GM21825 (cell line): ENCODE results near the gene IGSF23.
"Not testable (repeated sequence)": the region's sequence is repeated elsewhere in the genome, so short reads cannot be mapped to it uniquely, and the experiment has no call there.

Source experiments
- ATAC-seq: cut with Tn5 transposase; IDR thresholded peaks from one replicate; pipeline ENCODE4 v1.9.1; 2021; ENCODE audit warnings: mild to moderate bottlenecking, moderate library complexity; ENCODE audit not compliant: unreplicated experiment

Gene IGSF23

DNA sequence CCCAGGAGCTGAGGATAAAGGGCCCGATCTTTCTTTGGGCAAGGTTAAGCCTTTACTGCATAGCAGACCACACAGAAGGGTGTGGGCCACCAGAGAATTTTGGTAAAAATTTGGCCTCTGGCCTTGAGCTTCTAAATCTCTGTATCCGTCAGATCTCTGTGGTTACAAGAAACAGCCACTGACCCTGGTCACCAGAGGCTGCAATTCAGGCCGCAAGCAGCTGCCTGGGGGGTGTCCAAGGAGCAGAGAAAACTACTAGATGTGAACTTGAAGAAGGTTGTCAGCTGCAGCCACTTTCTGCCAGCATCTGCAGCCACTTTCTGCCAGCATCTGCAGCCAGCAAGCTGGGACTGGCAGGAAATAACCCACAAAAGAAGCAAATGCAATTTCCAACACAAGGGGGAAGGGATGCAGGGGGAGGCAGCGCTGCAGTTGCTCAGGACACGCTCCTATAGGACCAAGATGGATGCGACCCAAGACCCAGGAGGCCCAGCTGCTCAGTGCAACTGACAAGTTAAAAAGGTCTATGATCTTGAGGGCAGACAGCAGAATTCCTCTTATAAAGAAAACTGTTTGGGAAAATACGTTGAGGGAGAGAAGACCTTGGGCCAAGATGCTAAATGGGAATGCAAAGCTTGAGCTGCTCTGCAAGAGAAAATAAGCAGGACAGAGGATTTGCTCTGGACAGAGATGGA lies 49.5 kb downstream of the IGSF23 start:
- no peak for ATAC-seq

DNA sequence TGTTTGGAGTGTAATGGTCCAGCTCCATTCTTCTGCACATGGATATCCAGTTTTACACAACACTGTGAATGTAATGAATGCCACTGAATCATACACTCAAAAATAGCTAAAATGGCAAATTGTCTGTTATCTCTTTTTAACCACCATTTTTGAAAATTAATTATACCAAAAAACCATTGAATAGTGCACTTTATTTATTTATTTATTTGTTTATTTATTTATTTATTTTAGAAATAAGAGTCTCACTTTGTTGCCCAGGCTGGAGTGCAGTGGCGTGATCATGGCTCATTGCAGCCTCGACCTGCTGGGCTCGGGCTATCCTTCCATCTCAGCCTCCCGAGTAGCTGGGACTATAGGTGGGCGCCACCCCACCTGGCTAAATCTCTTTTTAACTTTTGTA lies 50.6 kb downstream of the IGSF23 start:
- ATAC-seq, result no peak

- no peak for ATAC-seq
These were observed 51.6 kb downstream of the IGSF23 start for GRCh38 chr19:44664976-44665375.

GRCh38 chr19:44666852-44667556 lies 53.6 kb downstream of the IGSF23 start:
- ATAC-seq, result no peak

GRCh38 chr19:44668985-44669764 lies 55.8 kb downstream of the IGSF23 start:
- ATAC-seq, result no peak

DNA sequence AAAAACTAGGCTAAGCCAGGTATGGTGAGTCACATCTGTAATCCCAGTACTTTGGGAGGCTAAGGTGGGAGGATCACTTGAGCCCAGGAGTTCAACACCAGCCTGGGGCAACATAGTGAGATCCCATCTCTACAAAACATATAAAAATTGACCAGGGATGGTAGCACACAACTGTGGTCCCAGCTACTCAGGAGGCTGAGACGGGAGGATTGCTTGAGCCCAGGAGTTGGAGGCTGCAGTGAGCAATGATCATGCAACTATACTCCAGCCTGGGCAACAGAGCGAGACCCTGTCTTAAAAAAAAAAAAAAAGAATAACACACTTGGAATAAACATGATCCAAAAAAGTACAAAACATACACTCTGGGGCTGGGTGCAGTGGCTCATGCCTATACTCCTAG lies 56.7 kb downstream of the IGSF23 start:
- not testable (repeated sequence) for ATAC-seq

GRCh38 chr19:44671400-44671799 lies 58.0 kb downstream of the IGSF23 start, which contains the start of gene CEACAM19:
Gene CEACAM19, plus strand, starts transcription at chr19:44671482. Its CDS starts 450 bp downstream, at chr19:44671932.
- no peak for ATAC-seq

- ATAC-seq, result no peak
These were observed 58.9 kb downstream of the IGSF23 start for GRCh38 chr19:44672226-44672625.

GRCh38 chr19:44673510-44673909 lies 60.1 kb downstream of the IGSF23 start:
- ATAC-seq, result no peak

DNA sequence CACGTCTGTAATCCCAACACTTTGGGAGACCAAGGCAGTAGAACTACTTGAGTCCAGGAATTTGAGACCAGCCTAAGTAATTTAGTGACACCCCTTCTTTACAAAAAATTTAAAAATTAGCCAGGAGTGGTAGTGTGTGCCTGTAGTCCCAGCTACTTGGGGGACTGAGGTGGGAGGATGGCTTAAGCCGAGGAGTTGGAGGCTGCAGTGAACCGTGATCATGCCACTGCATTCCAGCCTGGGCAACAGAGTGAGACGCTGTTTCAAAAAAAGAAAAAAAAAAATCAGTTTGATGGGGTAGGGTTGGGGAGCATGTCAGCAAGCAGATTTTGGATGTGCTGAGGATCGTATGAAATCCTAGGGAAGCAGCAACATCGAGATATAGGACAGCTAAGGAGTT lies 62.2 kb downstream of the IGSF23 start:
- ATAC-seq, result no peak

- ATAC-seq, result no peak
These were observed 63.9 kb downstream of the IGSF23 start for GRCh38 chr19:44677019-44677811.

DNA sequence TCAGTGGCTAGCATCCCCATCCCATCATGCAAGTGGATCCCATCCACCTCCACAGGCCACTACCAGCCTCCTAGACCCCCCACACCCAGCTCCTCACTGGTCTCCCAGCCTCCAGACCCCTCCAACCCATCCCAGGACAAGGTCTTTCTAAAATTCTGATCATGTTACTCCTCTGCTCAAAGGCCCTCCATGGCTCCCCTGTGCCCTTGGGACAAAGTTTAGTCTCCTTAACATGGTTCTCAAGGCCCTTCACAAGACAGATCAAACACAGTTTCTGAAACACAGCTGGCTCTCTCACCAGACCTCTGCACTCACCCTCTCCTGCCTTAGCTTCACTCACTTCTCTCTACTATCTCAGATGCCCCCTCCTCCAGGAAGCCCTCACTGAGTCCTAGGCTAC lies 67.2 kb downstream of the IGSF23 start:
- no peak for ATAC-seq

DNA sequence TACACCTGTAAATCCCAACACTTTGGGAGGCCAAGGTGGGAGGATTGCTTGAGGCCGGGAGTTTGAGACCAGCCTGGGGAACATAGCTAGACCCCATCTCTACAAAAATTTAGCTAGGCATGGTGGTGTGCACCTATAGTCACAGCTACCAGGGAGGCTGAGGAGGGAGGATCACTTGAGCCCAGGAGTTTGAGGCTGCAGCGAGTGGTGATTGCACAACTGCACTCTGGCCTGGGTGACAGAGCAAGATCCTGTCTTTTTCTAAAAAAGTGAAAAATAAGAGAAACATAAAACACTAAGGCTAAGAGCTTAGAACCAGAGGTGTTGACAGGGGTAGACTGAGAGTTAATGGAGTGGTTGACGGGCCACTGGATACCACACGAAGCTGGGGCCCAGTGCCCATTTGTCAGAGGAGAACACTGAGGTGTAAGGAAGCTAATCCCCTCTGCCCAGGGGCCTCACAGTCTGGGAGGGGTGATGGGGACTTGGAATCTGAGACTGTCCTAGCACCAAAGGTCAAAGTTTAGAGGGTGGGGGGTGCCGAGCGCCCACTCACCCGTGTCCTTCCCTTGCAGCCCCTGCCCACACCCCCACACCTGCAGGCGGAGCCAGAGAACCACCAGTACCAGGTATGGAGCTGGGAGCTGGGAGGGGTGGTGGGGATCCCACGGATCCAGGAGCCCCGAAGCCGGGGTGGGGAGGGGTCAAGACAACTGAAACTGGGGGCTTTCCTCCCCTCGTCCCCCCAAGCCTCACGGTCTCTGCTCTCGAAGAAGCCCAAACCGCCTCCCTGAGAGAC lies 68.8 kb downstream of the IGSF23 start:
- no peak for ATAC-seq

GRCh38 chr19:44682807-44683206 lies 69.4 kb downstream of the IGSF23 start:
- no peak for ATAC-seq

DNA sequence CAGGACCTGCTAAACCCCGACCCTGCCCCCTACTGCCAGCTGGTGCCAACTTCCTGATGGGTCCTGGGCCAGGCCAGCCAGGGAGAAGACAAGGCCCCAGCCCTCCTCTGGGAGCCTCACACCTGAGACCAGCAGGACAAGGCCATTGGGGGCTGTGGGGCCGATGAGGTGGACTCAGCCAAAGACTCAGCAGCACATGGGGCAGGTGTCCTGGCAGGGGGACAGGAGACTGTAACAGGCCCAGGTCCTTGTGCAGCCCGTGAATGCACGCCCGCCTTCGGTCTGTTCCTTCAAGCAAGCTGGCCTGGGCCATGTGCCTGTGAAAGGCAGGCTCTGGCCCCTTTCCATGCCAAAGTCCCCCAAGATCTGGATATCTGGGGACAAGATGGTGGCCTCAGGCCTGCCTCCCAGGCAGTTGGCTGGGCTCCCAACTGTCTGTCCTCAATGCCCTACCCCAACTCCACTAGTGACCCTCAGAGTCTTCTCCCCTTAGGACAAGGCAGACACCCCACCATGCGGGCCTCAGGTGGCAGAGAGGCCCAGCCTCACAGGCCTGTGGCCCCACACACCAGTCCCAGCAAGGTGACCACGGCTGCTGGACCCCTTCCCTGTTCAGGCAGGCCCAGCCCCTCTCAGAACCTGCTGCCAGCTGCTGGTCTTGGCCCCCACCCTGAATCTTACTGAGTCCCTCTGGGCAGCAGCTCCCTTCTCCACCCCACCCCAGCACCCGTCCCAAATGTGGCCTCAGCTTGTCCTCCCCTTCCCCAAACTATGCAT lies 70.3 kb downstream of the IGSF23 start:
- ATAC-seq, result no peak

DNA sequence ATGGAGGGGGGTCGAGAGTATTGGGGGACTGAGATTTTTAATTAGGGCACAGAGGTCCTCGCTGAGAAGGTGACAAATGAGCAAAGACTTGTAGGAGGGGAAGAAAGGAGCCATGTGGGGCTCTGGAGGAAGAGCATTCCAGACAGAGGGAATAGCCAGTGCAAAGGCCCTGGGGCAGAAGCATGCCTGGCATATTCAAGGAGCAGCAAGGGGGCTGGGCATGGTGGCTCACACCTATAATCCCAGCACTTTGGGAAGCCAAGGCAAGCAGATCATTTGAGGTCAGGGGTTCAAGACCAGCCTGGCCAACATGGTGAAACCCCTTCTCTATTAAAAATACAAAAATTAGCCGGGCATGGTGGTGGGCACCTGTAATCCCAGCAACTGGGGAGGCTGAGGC lies 71.0 kb downstream of the IGSF23 start:
- not testable (repeated sequence) for ATAC-seq

- no peak for ATAC-seq
These were observed 71.8 kb downstream of the IGSF23 start for GRCh38 chr19:44684892-44685863.

DNA sequence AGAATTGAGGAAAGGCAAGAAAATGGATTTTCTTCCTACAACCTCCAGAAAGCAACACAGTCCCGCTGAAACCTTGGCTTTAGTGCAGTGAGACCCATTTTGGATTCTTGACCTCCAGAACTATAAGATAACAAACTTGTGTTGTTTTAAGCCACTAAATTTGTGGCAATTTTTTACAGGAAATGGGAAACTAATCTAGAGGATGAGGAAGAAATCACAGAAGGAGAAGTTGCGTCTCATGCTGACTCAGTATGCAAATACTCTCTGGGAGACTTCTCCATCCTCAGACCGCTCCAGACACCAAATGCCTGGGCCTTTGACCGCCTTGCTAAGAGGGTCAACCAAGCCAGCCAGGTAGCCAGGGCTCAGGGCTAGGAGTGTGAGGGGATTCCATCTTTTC lies 72.5 kb downstream of the IGSF23 start:
- no peak for ATAC-seq
